NCI-H345 treated with DMSO at 0.1 percent for 48 hours (cell line): ENCODE measurements around the gene ADRA2C.

Source experiments
- DNase-seq: peaks from one replicate; lab custom pipeline; 2025; ENCODE audit not compliant: unreplicated experiment; lab: John Stamatoyannopoulos, UW

The ADRA2C gene

DNA sequence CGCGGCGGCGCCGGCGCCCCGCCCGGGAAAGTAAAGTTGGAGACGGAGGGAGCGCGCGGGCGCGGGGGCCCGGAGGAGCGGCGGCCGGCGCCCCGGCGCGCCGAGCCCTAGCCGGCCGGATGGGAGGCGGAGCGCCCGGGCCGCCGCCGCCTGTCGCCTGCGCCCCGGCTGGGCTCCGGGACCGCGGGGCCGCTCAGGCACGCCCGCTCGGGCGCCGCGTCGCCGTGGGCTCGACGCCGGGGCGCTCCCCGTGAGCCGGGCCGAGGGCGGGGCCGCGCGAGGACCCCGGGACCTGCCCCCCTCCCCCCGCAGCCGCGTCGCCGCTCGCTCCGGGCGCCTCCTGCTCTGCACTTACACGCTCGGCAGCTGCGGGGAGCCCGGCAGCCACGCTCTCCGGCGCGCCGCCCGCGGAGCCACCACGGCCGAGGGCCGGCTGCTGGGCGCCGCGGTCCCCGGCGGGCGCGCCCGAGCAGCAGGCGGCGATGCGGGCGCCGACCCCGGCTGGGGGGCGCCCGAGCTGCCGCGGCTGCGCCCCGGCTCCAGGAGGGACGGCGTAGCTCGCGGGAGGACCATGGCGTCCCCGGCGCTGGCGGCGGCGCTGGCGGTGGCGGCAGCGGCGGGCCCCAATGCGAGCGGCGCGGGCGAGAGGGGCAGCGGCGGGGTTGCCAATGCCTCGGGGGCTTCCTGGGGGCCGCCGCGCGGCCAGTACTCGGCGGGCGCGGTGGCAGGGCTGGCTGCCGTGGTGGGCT lies at the start of gene ADRA2C:
TSS of gene ADRA2C (plus strand) at position 350 of the 749 bp plus-strand sequence. CDS start at position 572, 222 bp downstream.
- DNase-seq = no peak

DNA sequence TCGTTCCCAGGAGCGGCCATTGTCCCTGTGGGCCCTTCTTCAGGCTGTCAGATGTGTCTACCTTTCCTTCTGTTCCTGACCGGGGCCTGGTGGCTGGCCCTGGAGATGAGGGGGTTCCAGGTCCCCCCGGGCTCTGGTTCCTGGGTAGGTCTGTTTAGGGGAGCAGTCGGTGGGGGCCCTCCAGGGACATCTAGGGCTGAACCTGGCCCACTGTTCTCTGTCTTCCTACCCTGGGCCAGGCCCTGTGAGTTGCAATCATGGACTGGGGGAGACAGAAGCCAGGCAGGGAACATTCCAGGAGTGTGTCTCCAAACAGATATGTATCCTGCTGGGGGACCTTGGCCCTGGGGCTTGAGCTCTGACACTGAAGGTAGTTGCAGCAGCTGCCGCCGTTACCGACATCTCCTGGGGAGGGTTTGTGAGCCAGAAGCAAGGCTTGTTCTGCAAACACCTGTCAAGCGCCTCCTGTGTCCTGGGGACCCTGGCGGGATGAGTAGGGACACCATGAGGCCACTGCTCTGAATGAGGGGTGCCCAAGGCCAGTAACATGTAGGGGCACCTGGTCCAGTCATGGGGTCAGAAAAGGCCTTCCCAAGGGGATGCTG lies 49.5 kb upstream of the ADRA2C start:
- DNase-seq = no peak

DNA sequence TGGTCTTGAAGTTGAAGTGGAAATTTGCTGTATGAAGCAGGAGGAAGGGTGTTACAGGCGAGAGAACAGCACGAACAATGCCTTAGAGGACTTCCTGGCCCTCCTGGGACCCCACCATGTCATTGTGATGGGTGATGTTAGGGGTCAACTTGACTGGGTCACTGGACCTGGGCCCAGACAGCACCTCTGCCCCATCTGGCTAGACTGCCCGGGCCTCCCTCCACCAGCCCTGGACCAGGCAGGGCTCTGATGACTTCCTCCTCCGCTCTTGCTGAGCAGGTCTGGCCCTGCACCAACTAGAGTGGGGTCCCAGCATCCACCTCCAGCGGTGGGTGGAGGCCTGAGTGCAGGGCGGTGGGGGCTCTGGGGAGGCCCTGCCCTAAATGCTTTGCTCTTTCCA lies 48.9 kb upstream of the ADRA2C start:
- no peak for DNase-seq

DNA sequence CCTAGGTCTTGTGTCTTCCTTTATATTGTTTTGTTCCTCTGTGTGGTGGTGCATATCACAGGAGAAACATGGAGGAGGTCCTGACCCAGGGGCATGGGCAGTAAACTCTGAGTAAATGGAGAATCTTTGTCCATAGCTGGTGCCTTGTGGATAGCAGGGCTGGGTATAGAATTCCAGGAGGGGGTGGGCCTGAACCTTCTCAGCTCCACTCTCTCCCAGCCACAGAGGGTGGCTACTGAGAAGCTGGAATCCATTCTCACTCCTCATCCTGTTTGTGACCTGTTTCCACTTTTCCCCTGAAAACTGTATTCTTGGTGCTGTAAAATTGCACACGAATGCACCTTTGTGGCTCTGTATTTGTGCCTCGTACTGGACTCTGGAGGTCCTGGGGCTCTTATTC lies 47.7 kb upstream of the ADRA2C start:
- no peak for DNase-seq

DNA sequence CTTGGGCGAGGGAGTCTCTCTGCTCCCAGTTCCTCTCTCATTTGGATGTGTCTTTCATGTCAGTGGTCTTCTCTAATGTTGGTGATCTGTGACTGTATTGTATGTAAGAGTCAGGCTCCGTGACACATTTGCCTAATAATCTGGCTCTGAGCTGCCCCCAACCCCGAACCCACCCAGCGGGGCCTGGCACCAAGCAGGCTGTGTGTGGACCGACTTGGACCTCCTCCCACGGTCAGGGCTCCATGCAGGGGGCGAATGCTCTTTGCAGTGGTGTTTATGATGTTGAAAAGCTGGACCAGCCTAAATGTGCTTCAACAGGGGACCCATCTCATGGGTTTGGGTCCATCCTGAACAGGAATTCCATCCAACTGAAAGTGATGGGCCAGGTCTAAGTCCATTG lies 47.0 kb upstream of the ADRA2C start:
- DNase-seq = no peak

DNA sequence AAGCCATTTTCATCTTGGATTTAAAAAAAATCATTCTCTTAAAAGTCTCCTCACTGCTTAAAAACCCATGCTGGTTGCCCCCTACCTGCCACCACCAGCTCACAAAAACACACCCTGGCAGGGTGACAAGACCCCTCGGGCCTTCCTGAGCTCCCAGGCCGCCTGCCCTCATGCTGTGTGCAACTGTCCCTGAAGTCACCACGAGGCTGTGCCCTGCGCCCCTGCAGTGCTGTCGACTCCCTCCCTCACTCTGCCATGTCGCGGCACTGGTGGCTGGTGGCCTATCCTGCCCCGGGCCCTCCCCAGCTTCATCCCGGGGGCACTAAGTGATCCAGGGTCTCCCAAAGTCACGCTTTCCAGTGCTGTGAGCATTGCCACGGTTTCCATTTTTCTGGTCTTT lies 46.3 kb upstream of the ADRA2C start:
- DNase-seq = no peak

DNA sequence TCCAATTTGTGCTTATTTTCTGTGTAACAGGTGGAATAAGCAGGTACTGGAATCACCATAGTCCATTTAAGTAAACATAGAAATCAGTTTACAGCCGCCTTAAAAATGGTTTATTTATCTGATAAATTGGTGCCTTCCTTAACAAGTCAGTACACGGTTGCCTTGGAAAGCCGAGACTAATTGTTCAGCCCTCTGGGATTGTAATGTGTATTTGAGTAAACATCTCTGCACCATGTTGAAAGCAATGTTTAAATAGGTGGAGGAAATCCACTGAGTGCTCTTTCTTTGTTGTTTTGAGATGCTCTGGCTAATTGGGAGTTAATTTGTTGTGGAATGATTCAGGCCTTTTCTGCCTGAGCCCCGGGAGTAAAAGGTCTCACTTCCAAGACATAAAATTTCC lies 45.7 kb upstream of the ADRA2C start:
- DNase-seq = no peak

DNA sequence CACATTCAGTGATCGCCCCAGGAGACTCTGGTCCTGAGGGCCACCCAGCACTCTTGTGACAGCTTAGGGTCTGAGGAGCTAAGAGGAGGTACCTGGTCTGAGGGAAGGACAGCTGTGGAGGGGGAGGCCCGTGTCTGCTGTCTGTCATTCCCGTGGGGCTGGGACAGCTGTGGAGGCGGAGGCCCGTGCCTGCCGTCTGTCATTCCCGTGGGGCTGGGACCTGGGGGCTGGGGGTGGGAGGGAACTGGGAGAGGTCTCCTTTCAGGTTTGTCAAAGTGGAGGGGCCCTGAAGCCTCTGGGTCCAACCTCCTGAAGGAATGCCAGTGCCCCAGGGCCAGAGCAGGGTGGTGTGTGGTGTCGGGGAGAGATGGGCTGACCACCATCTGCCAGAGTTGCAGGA lies 45.0 kb upstream of the ADRA2C start:
- no peak for DNase-seq

DNA sequence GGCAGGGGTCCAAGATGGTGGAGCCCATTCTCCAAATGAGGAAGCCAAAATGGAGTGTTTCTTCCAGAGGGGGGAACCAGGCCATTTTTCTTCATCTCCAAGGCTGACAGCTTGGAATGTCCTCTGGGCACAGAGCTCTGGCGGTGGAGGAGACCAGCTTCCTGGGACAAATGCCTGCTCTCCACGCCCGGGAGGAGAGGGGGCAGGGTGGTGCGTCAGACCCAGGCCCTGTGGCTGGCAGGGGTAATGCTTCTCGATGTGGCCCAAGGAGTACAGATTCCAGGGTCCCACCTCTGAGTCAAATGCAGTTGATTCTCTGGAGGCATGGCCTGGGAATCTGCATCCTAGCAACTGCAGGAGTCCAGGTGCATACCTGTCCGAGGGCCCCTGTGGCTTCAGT lies 44.6 kb upstream of the ADRA2C start:
- DNase-seq = no peak

DNA sequence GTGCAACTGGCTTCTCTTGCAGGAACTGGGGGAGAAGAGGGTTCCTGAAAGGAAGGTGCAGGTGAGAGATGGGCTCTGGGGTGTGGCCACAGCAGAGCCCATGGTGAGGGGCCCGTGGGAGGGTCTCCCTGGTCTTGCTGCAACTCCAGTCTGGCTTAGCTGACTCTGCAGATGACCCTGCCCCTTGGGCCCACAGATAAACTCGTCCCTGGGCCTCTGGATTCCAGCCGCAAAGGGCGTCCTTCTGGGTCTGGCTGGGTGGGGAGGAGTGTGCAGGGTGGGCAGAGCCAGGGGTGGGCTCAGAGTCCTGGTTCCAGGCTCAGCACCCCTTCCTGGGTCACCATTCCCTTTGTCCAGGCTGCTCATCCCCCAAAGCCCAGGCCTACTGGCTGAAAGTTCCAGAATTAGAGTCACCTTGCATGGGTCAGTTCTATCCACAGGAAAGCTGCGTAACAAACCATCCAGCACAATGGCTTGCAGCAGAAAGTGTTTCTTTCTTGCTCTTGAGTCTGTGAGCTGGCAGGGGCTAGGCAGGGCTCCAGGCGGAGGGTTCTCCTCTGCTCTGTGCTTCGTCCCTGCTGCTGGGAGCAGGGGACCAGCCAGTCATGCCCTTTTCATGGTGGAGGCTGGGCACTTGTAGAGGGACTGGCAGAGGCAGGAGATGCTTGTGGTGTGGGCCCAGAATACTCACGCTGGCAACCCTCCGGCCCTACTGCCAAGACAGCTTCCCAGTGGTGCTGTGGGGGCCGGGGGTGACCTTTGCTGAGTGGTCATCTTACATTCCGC lies 43.5 kb upstream of the ADRA2C start:
- DNase-seq = no peak

DNA sequence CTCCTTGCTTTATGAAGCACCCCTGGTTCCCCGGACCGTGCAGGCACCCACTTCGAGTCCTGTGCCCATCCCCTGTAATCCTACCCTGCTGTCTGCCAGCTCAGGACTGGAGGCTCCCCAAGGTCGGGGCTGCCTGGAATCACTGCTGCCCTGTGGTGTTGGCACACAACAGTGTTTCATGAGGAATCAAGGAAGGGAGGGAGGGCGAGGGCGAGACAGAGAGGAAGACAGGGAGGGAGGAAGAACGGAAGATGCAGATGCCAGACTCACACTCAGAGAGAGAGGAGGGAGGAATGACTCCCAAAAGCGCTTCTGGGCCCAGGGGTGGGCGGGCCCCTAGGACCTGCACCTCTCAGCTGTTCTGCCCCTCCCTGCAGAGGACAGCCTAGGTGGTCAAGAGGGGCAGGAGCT lies 42.9 kb upstream of the ADRA2C start:
- no peak for DNase-seq

DNA sequence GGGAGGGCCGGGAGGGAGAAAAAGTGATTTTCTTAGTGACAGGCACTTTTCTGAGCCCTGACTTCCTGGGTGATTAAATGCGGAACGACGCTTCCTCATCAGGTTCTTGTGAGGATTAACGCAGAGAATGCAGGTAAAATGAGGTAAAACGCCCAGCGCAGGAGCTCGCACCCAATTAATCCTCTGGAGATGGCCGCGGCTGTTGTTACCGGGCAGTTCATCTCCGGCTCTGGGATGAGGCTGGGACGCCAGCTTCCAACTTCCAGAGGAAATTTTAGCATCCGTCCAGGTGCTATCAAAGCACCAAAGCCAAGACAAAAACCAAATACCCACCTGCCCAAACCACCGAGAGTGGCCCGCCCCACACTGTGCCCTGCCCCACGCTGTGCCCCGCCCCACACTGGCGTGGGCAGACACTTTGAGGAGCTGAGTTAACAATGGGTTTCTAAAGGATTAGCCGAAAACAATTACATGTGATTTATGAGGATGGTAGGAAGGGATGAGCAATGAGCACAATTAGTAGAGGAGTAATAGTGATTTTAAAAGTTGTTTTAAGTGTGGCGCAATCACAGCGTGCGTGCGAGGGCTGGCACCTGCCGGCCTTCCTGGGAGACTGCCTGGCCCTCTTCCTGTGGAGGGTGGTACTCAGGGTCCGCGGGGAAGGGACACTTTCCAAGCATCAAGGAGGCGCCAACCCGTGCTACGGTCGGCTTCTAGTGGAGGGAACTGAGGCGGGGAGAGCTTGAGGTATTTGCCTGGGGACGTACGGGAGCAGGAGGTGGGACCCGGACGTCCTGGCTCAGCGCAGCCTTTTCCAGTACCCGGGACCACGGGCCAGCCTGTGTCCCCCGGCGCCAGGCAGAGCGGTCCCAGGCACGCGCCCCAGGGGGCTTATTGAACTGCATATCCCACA lies 41.6 kb upstream of the ADRA2C start:
- DNase-seq = no peak

DNA sequence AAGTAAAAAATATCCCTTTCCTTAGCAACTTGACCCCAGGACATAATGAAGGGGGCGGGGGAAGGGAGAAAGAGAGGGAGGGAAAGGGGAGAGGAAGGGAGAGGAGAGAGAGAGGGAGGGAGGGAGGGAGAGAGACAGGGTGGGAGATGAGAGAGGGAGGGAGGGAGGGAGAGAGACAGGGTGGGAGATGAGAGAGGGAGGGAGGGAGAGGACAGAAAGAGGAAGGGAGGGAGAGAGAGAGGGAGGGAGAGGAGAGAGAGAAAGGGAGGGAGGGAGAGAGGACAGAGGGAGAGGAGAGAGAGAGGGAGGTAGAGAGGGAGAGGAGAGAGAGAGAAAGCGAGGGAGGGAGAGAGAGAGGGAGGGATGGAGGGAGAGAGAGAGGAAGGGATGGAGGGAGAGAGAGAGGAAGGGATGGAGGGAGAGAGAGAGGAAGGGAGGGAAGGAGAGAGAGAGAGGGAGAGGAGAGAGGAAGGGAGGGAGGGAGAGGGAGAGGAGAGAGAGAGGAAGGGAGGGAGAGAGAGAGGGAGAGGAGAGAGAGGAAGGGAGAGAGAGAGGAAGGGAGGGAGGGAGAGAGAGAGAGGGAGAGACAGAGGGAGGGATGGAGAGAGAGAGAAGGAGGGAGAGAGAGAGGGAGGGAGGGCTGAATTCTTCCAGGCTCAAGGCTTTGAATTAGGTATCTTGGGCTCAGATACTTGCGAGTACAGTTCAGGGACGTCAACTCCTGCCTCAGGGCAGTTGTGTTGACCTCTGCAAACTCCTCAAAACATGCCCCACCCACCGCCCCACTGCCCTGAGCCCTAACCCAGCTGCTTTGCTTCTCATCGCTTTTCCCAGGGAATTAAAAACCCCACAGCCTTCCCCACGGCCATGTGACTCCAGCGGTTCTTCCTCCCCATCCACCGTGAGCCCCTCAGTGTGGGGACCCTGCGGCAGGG lies 40.0 kb upstream of the ADRA2C start:
- DNase-seq = no peak

DNA sequence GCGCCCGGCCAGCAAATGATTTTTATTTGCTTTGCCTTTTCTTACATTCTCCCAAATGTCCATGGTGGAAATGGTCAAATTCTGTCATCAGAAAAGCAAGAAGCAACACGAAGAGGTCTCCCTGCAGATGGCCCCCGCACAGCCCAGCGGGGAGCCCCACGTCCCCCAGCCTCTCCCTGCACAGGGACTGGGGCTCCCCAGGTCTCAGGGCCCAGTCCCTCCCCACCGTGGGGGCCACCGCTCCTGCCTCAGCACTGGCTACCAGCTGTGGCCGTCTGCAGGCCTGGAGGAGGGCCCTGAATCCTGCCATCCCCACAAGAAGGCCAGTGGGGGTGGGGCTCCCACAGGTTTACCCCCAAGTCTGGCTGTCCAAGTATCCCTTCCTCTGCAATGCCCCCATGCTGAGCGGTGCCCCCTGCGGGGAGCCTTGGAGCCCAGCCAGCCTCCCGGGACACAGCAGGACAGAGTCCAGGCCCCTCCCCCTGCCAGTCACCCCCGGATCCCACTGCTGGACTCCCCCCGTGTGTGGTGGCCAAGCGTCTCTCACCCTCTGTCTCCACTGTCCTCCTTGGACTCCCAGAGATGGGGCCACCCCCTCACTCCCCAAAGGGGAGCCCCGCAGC lies 38.2 kb upstream of the ADRA2C start:
- DNase-seq = no peak

DNA sequence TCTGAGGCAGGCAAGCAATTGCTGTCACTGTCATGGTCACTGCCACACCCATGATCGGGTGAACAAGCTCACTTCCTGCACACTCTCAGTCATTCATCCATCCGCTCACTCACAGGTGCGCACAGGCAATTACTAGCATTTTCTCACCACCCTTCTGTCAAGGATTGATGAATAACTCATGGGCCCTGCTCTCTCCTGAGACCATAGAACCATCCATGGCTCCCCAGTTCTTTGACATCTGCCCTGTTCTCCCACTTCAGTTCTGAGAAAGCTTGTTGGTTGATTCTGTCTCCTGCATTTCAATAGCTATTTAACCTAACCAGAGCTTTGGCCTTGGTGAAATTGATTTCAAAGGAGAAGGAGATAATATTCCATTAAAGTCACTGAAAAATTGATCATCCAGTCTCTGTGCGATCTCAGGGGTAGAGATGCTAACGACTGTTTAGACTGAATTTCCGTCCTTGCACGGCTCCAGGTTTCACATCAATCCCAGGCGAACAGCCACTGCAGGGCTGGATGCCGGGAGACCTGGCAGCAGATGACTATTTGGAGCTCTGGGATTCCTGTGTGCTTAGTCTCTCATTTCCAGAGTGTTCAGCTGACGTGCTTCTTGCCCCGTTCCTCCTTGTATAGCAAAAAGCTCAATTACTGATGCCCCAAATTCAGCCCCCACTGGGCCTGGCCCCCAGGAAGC lies 36.9 kb upstream of the ADRA2C start:
- DNase-seq = no peak

DNA sequence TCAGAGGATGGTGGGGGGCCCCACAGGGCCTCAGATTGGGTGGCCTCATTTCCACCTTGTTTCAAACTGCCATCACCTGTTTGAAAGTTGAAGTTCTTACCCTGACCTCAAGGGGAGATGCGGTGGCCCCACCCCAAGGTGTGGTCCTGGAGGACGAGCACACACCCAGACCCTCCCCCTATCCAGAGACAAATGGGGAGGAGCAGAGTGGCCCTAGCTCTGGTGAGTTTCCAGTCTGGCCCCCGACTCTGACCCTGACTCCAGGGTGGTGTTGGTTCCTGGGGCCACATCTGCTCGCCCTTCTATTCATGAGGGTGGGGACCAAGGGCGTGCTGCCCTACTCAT lies 36.3 kb upstream of the ADRA2C start:
- no peak for DNase-seq

DNA sequence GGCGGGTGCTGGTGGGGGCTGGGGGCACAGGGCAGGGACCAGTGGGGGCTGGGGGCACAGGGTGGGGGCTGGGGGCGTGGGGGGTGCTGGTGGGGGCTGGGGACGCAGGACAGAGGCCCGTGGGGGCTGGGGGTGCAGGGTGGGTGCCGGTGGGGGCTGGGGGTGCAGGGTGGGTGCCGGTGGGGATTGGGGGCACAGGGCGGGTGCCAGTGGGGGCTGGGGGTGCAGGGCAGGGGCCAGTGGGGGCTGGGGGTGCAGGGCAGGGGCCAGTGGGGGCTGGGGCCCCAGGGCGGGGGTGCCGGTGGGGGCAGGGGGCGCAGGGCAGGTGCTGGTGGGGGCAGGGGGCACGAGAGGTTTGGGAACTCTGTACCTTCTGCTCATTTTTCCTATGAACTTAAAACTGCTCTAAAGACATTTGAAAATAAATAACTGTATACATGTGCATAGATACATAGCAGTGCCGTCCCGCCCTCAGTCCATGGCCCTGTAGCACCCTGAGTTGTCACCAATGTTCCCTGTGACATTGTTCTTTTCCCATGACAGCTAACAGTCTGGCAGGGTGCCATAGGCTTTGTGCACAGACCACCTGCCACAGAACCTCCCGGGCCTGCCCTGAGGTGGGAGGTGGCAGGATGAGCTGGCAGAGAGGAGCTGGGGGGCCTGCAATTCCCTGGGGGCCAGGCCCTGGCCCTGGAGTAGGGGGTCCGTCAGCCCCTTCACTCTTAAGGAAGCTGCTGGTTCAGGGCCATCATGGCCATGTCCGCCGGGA lies 35.6 kb upstream of the ADRA2C start:
- peak; percentile 68 for DNase-seq
